Measurements from ENCODE around the gene CYP46A1. TPM values are rescaled to one million over a fixed set of nuclear protein-coding genes. Genes with fewer than 3 reads are reported as not detected.

The CYP46A1 gene
- total RNA-seq, 2 experiments from 2014 or later: 0.11 to 0.22 TPM

GRCh38 chr14:99699861-99700260 is 15.8 kb downstream of the CYP46A1 start:
- Mint-ChIP-seq H3K9me3 (peaks cover 8% of the 10 kb centered on the region), H3K4me1 (ENCODE audit: low read depth) (no peaks in the 10 kb centered on the region), H3K27me3 (peaks cover 17% of the 10 kb centered on the region), H3K36me3 (ENCODE audit: low read depth) (peaks cover 10% of the 10 kb centered on the region), H3K27ac (no peak overlapping the region), H3K4me3 (no peak overlapping the region)
- peaks cover 12% of the 10 kb centered on the region for H3K4me1 ChIP-seq (ENCODE audit: insufficient read depth, low read length)
- H3K9me3 ChIP-seq (ENCODE audit: control insufficient read depth in 1 of 2, insufficient read depth in 1 of 2, low read length in 2 of 2): peaks cover 9 to 23% of the 10 kb centered on the region in 2 experiments
- peaks cover 0 to 4% of the 10 kb centered on the region in 2 experiments for H3K27me3 ChIP-seq (ENCODE audit: control insufficient read depth in 1 of 2, insufficient read depth in 2 of 2, low read length in 2 of 2)
- no peak overlapping the region for H3K27ac ChIP-seq (ENCODE audit: low read depth in 1 of 2, low read length in 2 of 2)
- no peak for TF ChIP-seq CTCF (IDR thresholded peaks at IDR 0.05)
- H3K4me3 ChIP-seq (ENCODE audit: low read length): no peak overlapping the region
- intact Hi-C loops (cut with DNase I, micrococcal nuclease): no loop called here
- DNase-seq (no peak), ATAC-seq (ENCODE audit: poor library complexity) (no peak)
- ChIA-PET CTCF (no interaction called here), POLR2A (no interaction called here)
- no peaks in the 10 kb centered on the region for H3K36me3 ChIP-seq (ENCODE audit: insufficient read depth, low read length)

- Mint-ChIP-seq H3K27me3 (peaks cover 17% of the 10 kb centered on the region), H3K36me3 (ENCODE audit: low read depth) (peaks cover 10% of the 10 kb centered on the region), H3K4me3 (no peak overlapping the region), H3K9me3 (peaks cover 8% of the 10 kb centered on the region), H3K4me1 (ENCODE audit: low read depth) (no peaks in the 10 kb centered on the region), H3K27ac (no peak overlapping the region)
- CTCF ChIA-PET: no interaction called here
- TF ChIP-seq CTCF (IDR thresholded peaks at IDR 0.05): no peak
- intact Hi-C loops (cut with DNase I, micrococcal nuclease): no loop called here
- ATAC-seq (ENCODE audit: poor library complexity) (no peak), DNase-seq (no peak)
- H3K27ac ChIP-seq (ENCODE audit: low read depth in 1 of 2, low read length in 2 of 2): no peak overlapping the region
- H3K27me3 ChIP-seq (ENCODE audit: control insufficient read depth in 1 of 2, insufficient read depth in 2 of 2, low read length in 2 of 2): peaks cover 0 to 4% of the 10 kb centered on the region in 2 experiments
- no peaks in the 10 kb centered on the region for H3K36me3 ChIP-seq (ENCODE audit: insufficient read depth, low read length)
- peaks cover 14 to 23% of the 10 kb centered on the region in 2 experiments for H3K9me3 ChIP-seq (ENCODE audit: control insufficient read depth in 1 of 2, insufficient read depth in 1 of 2, low read length in 2 of 2)
- H3K4me1 ChIP-seq (ENCODE audit: insufficient read depth, low read length): peaks cover 12% of the 10 kb centered on the region
- POLR2A ChIA-PET: no interaction called here
- no peak overlapping the region for H3K4me3 ChIP-seq (ENCODE audit: low read length)
Observed at GRCh38 chr14:99700379-99700778, 16.3 kb downstream of the CYP46A1 start.

- DNase-seq: no peak
Observed at GRCh38 chr14:99701260-99701659, 17.2 kb downstream of the CYP46A1 start.

More at GRCh38 chr14:99701260-99701659, 17.2 kb downstream of the CYP46A1 start:
- Histone ChIP-seq H3K27me3 (ENCODE audit: control insufficient read depth in 1 of 2, insufficient read depth in 2 of 2, low read length in 2 of 2) (peaks cover 4 to 7% of the 10 kb centered on the region in 2 experiments), H3K4me3 (ENCODE audit: low read length) (no peak overlapping the region), H3K36me3 (ENCODE audit: insufficient read depth, low read length) (no peaks in the 10 kb centered on the region), H3K27ac (ENCODE audit: low read depth in 1 of 2, low read length in 2 of 2) (no peak overlapping the region), H3K9me3 (ENCODE audit: control insufficient read depth in 1 of 2, insufficient read depth in 1 of 2, low read length in 2 of 2) (peaks cover 14 to 23% of the 10 kb centered on the region in 2 experiments), H3K4me1 (ENCODE audit: insufficient read depth, low read length) (peaks cover 12% of the 10 kb centered on the region)
- no peak overlapping the region for H3K4me3 Mint-ChIP-seq
- H3K27ac Mint-ChIP-seq: no peak overlapping the region
- peaks cover 10% of the 10 kb centered on the region for H3K36me3 Mint-ChIP-seq (ENCODE audit: low read depth)
- POLR2A ChIA-PET: interaction anchor here (0.6 kb wide), 1 partner anchor 43 kb away, joined by 4 read pairs; no protein-coding TSS in a partner anchor
- CTCF ChIA-PET: no interaction called here
- no peaks in the 10 kb centered on the region for H3K4me1 Mint-ChIP-seq (ENCODE audit: low read depth)
- peaks cover 8% of the 10 kb centered on the region for H3K9me3 Mint-ChIP-seq
- no peak for TF ChIP-seq CTCF (IDR thresholded peaks at IDR 0.05)
- ATAC-seq (ENCODE audit: poor library complexity): no peak
- intact Hi-C loops (cut with DNase I, micrococcal nuclease): no loop called here
- H3K27me3 Mint-ChIP-seq: peaks cover 17% of the 10 kb centered on the region

Measured in CD4-positive, alpha-beta T cell (primary cell).